PFSK-1 (cell line): ENCODE measurements around the gene FOXJ3.

Experiments
- FOXP2 ChIP-seq: optimal IDR thresholded peaks from 2 replicates; pipeline ENCODE3; 2011; ENCODE audit warnings: borderline replicate concordance, control low read depth, inconsistent platforms; ENCODE audit not compliant: insufficient read depth; ENCODE audit errors: extremely low read length, extremely low read depth
- SIN3A ChIP-seq: IDR thresholded peaks from 2 replicates; pipeline ENCODE4 v1.6.1; 2012; ENCODE audit warnings: mild to moderate bottlenecking, low read length, moderate library complexity, borderline replicate concordance; ENCODE audit not compliant: insufficient read depth

- no peak for TF ChIP-seq SIN3A
- TF ChIP-seq FOXP2, result no peak
These were observed 189.0 kb downstream of the FOXJ3 start for GRCh38 chr1:42145764-42146625.
